Stimulated activated effector memory CD8-positive, alpha-beta T cell treated with anti-CD3 and anti-CD28 coated beads, Interleukin-12 subunit alpha, Interleukin-12 subunit beta, amount 100 ng/mL, for 72 hours (primary cell): Measurements from ENCODE around the gene ANGEL1.

ENCODE experiments used
- ATAC-seq: fragments of 150-1000 bp; cut with Tn5 transposase; 2 replicates; pipeline ENCODE4 v1.10.0; 2021
- DNase-seq, 2 donors: peaks; one replicate each; pipeline ENCODE4 v3.0.0; 2021 to 2022; ENCODE audit warnings: low spot score in 2 of 2
- H3K27ac Mint-ChIP-seq: one replicate; pipeline ENCODE4 v1.8.0; 2022; ENCODE audit warnings: mild to moderate bottlenecking, mixed read lengths
- H3K36me3 Mint-ChIP-seq: one replicate; pipeline ENCODE4 v1.8.0; 2022; ENCODE audit warnings: mild to moderate bottlenecking, mixed read lengths
- H3K4me1 Mint-ChIP-seq: one replicate; pipeline ENCODE4 v1.8.0; 2022; ENCODE audit warnings: mixed read lengths
- H3K4me3 Mint-ChIP-seq: one replicate; pipeline ENCODE4 v1.8.0; 2022; ENCODE audit warnings: mild to moderate bottlenecking, mixed read lengths
- H3K9me3 Mint-ChIP-seq: one replicate; pipeline ENCODE4 v1.8.0; 2022; ENCODE audit warnings: mixed read lengths

ANGEL1 gene

GRCh38 chr14:76752744-76753143, 59.9 kb downstream of the ANGEL1 start:
- H3K27ac Mint-ChIP-seq: no peak overlapping the region
- no peak for ATAC-seq
- no peaks in the 10 kb centered on the region for H3K9me3 Mint-ChIP-seq
- DNase-seq: no peak
- no peak overlapping the region for H3K4me3 Mint-ChIP-seq
- H3K36me3 Mint-ChIP-seq: no peaks in the 10 kb centered on the region
- H3K4me1 Mint-ChIP-seq: no peaks in the 10 kb centered on the region

GRCh38 chr14:76742966-76743365, 69.7 kb downstream of the ANGEL1 start:
- peaks cover 16% of the 10 kb centered on the region for H3K9me3 Mint-ChIP-seq
- ATAC-seq (no peak), DNase-seq (no peak)
- H3K36me3 Mint-ChIP-seq: no peaks in the 10 kb centered on the region
- H3K4me3 Mint-ChIP-seq: no peak overlapping the region
- no peak overlapping the region for H3K27ac Mint-ChIP-seq
- no peaks in the 10 kb centered on the region for H3K4me1 Mint-ChIP-seq

- Mint-ChIP-seq H3K4me1 (no peaks in the 10 kb centered on the region), H3K9me3 (peaks cover 16% of the 10 kb centered on the region), H3K4me3 (no peak overlapping the region), H3K36me3 (no peaks in the 10 kb centered on the region), H3K27ac (no peak overlapping the region)
- DNase-seq: no peak
- no peak for ATAC-seq
Measured at GRCh38 chr14:76742185-76742584, 70.5 kb downstream of the ANGEL1 start.

- H3K9me3 Mint-ChIP-seq: peaks cover 16% of the 10 kb centered on the region
- no peak for ATAC-seq
- no peaks in the 10 kb centered on the region for H3K4me1 Mint-ChIP-seq
- DNase-seq: no peak
- no peak overlapping the region for H3K27ac Mint-ChIP-seq
- no peak overlapping the region for H3K4me3 Mint-ChIP-seq
- H3K36me3 Mint-ChIP-seq: no peaks in the 10 kb centered on the region
Measured at GRCh38 chr14:76741074-76741473, 71.6 kb downstream of the ANGEL1 start.
